ENCODE data around the gene RILPL1. TPM values are rescaled to one million over a fixed set of nuclear protein-coding genes. Genes with fewer than 3 reads are reported as not detected.

Gene RILPL1
- total and polyA plus RNA-seq, 2 of the 4 experiments (the other 2 are of a cell fraction) = 11.1 to 19.8 TPM

- Histone ChIP-seq H3K9ac (ENCODE audit: low read depth, low read length) (no peak overlapping the region), H2AK5ac (ENCODE audit: low read depth, low read length) (no peak overlapping the region), H4K20me1 (ENCODE audit: insufficient read depth, low read length) (no peaks in the 10 kb centered on the region), H3K9me1 (ENCODE audit: insufficient read depth, low read length) (no peaks in the 10 kb centered on the region; the same call in 1 of the 2 replicates), H2BK15ac (ENCODE audit: low read depth, low read length) (no peak overlapping the region), H2AFZ (replicated peaks; ENCODE audit: low read length, poor library complexity) (no peak overlapping the region), H2BK20ac (ENCODE audit: low read depth, low read length) (no peak overlapping the region), H3K36me3 (ENCODE audit: control insufficient read depth, insufficient read depth, low read length) (peaks cover 10% of the 10 kb centered on the region), H4K8ac (ENCODE audit: low read depth in 2 of 2, low read length in 2 of 2) (no peak overlapping the region), H4K91ac (ENCODE audit: insufficient read depth, low read depth, low read length) (no peak overlapping the region), H3K4me1 (ENCODE audit: control insufficient read depth, insufficient read depth, low read length) (peaks cover 4% of the 10 kb centered on the region; the same call in 1 of the 2 replicates), H3K79me1 (ENCODE audit: low read depth in 1 of 2, low read length in 2 of 2) (no peaks in the 10 kb centered on the region), H3K14ac (replicated peaks; ENCODE audit: low read depth, low read length) (no peak overlapping the region), H4K5ac (ENCODE audit: low read depth, low read length) (no peak overlapping the region), H2AK9ac (replicated peaks; ENCODE audit: low read depth, low read length, poor library complexity) (peak overlapping the region; percentile 39), H3K27me3 (ENCODE audit: control insufficient read depth, insufficient read depth, low read length) (no peaks in the 10 kb centered on the region), H3K4ac (ENCODE audit: low read depth, low read length) (no peak overlapping the region), H2BK5ac (ENCODE audit: low read depth, low read length, poor library complexity, severe bottlenecking) (no peak overlapping the region), H3K9me3 (ENCODE audit: control insufficient read depth, insufficient read depth, low read length) (no peaks in the 10 kb centered on the region), H3K27ac (ENCODE audit: insufficient read depth, low read length) (no peak overlapping the region), H3K23ac (ENCODE audit: low read depth, low read length) (no peak overlapping the region), H3K4me2 (ENCODE audit: low read depth, low read length) (no peak overlapping the region), H3K56ac (ENCODE audit: extremely low read depth, insufficient read depth, low read length) (no peak overlapping the region), H2BK120ac (ENCODE audit: low read depth, low read length) (no peak overlapping the region), H3K4me3 (ENCODE audit: insufficient read depth, low read depth, low read length) (no peak overlapping the region), H3K18ac (ENCODE audit: low read depth, low read length) (no peak overlapping the region)
- ATAC-seq (ENCODE audit: low read depth) = no peak
- ChIA-PET CTCF (no interaction called here), POLR2A (ENCODE audit: unreplicated experiment) (no interaction called here)
- DNase-seq = no peak
- intact Hi-C loops (cut with micrococcal nuclease) = no loop called here
- dilution Hi-C loops (cut with HindIII; ENCODE audit: low sequenced_read_pairs, unreplicated experiment) = no loop called here
- no TSS peak for BruUV-seq (replicated peaks)
- WGBS, 2 experiments (ENCODE audit: extremely low coverage in 2 of 2, insufficient read length in 1 of 2) = 92% methylated on average over 12 of the region's 13 CpGs; no CpG with 5 or more reads in 1 of the 2 experiments
- no peak for TF ChIP-seq POLR2A (IDR thresholded peaks at IDR 0.05; ENCODE audit: low read depth, low read length)
- TF ChIP-seq MAFK (IDR thresholded peaks at IDR 0.05; ENCODE audit: low read depth, low read length) = no peak
- no peak for TF ChIP-seq CEBPB (IDR thresholded peaks at IDR 0.05; ENCODE audit: low read depth, low read length)
- no peak for TF ChIP-seq RAD21 (IDR thresholded peaks at IDR 0.05; ENCODE audit: low read length)
- no peak for TF ChIP-seq CHD1 (IDR thresholded peaks at IDR 0.05; ENCODE audit: low read depth, low read length)
- TF ChIP-seq, protein P1, sequence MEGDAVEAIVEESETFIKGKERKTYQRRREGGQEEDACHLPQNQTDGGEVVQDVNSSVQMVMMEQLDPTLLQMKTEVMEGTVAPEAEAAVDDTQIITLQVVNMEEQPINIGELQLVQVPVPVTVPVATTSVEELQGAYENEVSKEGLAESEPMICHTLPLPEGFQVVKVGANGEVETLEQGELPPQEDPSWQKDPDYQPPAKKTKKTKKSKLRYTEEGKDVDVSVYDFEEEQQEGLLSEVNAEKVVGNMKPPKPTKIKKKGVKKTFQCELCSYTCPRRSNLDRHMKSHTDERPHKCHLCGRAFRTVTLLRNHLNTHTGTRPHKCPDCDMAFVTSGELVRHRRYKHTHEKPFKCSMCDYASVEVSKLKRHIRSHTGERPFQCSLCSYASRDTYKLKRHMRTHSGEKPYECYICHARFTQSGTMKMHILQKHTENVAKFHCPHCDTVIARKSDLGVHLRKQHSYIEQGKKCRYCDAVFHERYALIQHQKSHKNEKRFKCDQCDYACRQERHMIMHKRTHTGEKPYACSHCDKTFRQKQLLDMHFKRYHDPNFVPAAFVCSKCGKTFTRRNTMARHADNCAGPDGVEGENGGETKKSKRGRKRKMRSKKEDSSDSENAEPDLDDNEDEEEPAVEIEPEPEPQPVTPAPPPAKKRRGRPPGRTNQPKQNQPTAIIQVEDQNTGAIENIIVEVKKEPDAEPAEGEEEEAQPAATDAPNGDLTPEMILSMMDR (conservative IDR thresholded peaks at IDR 0.05; ENCODE audit: low read depth, low read length) = no peak
- no peak for TF ChIP-seq RFX5 (IDR thresholded peaks at IDR 0.05; ENCODE audit: low read depth, low read length)
- no peak for TF ChIP-seq SMC3 (IDR thresholded peaks at IDR 0.05; ENCODE audit: low read depth, low read length)
- no peak for TF ChIP-seq RCOR1 (IDR thresholded peaks at IDR 0.05; ENCODE audit: insufficient replicate concordance, low read length)
- TF ChIP-seq FOS (IDR thresholded peaks at IDR 0.05; ENCODE audit: low read depth, low read length) = no peak
- TF ChIP-seq MXI1 (IDR thresholded peaks at IDR 0.05; ENCODE audit: borderline replicate concordance, low read depth, low read length) = no peak
- TF ChIP-seq NFE2L2 (IDR thresholded peaks at IDR 0.05; ENCODE audit: low read depth, low read length) = no peak
- TF ChIP-seq, protein P2, sequence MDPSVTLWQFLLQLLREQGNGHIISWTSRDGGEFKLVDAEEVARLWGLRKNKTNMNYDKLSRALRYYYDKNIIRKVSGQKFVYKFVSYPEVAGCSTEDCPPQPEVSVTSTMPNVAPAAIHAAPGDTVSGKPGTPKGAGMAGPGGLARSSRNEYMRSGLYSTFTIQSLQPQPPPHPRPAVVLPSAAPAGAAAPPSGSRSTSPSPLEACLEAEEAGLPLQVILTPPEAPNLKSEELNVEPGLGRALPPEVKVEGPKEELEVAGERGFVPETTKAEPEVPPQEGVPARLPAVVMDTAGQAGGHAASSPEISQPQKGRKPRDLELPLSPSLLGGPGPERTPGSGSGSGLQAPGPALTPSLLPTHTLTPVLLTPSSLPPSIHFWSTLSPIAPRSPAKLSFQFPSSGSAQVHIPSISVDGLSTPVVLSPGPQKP (IDR thresholded peaks at IDR 0.05; ENCODE audit: borderline replicate concordance, low read depth, low read length) = no peak
- TF ChIP-seq MAZ (IDR thresholded peaks at IDR 0.05; ENCODE audit: borderline replicate concordance, low read depth, low read length) = no peak
- no peak for TF ChIP-seq BHLHE40 (IDR thresholded peaks at IDR 0.05; ENCODE audit: low read depth, low read length)
- TF ChIP-seq, protein P3, sequence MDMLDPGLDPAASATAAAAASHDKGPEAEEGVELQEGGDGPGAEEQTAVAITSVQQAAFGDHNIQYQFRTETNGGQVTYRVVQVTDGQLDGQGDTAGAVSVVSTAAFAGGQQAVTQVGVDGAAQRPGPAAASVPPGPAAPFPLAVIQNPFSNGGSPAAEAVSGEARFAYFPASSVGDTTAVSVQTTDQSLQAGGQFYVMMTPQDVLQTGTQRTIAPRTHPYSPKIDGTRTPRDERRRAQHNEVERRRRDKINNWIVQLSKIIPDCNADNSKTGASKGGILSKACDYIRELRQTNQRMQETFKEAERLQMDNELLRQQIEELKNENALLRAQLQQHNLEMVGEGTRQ (IDR thresholded peaks at IDR 0.05; ENCODE audit: low read depth, low read length) = no peak
- in situ Hi-C loops (cut with MboI; ENCODE audit: low sequenced_read_pairs) = no loop called here
Observed at GRCh38 chr12:123491481-123491880, 42.0 kb downstream of the RILPL1 start.
